GM12874 (cell line): ENCODE measurements around the gene EDN3.

Experiments
- TF ChIP-seq, protein P1 (sequence below): IDR thresholded peaks from 2 replicates; pipeline ENCODE4 v1.5.1; 2011; ENCODE audit warnings: low read depth, mild to moderate bottlenecking, control low read depth, low read length, moderate library complexity; ENCODE audit not compliant: insufficient read depth

Gene EDN3

DNA sequence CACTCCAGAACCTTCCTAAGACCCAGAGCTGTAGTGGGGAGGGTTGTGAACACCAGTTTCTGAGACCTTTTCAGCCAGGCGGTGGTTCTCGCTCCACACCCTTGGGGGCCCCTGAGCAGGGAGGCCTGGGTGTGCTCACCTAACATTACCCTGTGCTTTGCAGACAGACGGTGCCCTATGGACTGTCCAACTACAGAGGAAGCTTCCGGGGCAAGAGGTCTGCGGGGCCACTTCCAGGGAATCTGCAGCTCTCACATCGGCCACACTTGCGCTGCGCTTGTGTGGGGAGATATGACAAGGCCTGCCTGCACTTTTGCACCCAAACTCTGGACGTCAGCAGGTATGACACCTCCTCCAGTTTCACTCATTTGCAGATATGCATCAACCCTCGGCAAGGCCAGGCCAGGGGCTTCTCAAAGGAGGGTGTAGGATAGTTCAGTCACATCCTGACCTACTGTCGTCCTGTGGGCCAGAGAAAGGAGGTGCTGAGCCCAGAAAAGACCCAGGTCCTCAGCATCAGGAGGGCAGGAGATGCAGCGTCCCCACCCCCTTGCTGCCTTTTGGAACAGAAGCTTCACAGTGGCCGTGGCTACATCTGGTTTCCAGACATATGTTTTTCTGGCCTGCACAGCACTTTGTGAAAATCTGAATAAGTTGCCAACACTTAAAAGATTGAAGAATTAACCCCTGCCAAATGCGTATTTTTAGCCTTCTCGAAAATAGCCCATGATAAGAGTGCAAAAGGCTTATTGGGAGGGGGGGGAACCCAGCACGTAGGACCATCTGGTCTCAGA lies 20.6 kb downstream of the EDN3 start:
- TF ChIP-seq, protein P1, sequence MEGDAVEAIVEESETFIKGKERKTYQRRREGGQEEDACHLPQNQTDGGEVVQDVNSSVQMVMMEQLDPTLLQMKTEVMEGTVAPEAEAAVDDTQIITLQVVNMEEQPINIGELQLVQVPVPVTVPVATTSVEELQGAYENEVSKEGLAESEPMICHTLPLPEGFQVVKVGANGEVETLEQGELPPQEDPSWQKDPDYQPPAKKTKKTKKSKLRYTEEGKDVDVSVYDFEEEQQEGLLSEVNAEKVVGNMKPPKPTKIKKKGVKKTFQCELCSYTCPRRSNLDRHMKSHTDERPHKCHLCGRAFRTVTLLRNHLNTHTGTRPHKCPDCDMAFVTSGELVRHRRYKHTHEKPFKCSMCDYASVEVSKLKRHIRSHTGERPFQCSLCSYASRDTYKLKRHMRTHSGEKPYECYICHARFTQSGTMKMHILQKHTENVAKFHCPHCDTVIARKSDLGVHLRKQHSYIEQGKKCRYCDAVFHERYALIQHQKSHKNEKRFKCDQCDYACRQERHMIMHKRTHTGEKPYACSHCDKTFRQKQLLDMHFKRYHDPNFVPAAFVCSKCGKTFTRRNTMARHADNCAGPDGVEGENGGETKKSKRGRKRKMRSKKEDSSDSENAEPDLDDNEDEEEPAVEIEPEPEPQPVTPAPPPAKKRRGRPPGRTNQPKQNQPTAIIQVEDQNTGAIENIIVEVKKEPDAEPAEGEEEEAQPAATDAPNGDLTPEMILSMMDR: no peak

DNA sequence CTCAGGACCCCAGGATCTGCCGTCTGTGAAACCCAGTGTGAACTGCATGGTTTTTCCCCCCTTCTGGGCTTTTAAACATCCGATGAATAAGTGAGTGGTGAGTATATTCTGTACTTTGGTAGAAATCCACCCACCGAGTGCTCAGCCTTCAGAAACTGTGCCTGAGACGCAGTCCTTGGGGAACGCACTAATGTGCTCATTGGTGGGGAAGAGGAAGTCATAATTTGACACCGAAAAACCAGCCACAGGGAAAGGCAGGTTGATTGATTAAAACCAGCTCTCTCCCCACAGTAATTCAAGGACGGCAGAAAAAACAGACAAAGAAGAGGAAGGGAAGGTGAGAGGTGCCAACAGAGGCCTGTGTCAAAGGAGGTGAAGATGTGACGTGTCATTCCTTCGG lies 21.7 kb downstream of the EDN3 start:
- TF ChIP-seq, protein P1: no peak

DNA sequence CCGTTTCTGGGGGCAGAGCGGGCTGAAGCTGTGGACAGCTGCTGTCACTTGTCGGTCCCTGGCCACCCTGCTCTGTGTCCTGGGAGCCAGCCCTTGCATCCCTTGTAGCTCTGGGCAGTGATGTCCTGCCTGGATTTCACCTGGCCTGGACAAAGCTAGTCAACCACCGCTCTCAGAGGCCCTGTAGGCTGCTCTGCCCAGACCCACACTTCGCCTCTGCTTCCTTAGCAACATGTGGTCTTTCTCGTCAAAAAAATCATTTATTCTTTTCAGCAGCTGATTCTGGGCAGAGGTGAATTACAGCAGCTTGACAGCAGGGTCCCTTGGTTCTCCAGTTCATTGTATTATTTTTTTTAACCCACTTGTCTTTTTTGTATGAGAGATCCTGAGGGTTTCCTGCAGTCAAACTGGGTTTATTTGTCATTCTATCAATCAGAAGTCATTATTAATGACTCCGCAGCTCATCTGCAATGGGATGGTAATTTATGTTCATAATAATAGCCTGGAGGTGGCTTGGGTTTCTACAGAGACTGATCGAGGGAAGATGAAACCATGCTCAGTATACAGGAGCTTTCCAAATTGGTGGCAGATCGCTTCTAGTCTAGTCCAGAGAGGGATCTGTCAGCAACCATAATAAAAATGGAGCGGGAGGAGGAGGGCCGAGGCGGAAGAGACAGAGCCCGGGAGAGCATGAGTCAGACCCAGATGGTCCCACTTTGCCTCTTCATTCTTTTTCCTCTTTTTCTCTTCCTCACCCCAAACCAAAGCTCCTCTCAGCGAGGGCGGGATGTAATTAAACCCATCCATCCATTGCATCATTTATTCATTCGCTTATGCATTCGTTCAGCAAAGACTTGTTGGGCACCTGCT lies 22.4 kb downstream of the EDN3 start:
- TF ChIP-seq, protein P1: no peak

- TF ChIP-seq, protein P1: no peak
These were observed 23.3 kb downstream of the EDN3 start for GRCh38 chr20:59323731-59324130.

DNA sequence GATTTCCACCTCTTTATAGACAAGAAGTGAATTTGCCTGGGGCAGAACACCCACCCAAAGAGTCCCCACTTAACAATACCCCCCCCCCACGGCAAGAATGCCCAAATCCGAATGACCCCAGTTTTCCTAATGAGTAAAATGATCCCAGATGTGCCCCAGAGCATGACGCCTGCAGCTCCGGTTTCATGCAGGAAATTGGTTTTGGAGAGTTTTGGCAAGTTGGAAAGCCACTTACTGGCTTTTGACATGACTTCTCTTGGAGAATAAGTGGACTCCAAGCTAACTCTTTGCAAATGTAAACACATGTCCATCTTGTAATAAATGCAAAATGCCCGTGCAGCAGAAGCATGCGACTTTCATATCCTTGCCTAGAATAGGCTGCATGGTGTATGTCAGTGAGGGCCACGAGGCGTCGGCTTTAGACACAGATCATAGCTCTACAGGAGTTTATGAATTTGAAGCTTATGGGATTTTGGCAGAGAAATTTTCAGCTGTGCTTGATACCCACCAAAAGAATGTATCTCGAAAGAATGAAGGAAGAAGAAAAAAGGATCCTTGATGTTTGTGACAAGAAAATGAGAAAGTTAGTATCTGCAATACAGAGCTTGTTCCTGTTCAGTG lies 24.2 kb downstream of the EDN3 start:
- TF ChIP-seq, protein P1: no peak

- TF ChIP-seq, protein P1: no peak
These were observed 24.7 kb downstream of the EDN3 start for GRCh38 chr20:59325142-59325523.

GRCh38 chr20:59326188-59326587 lies 25.8 kb downstream of the EDN3 start:
- TF ChIP-seq, protein P1: no peak
